Eye (tissue), 1 donor: ENCODE data around the gene MIER2.
"Not testable (repeated sequence)": the region's sequence is repeated elsewhere in the genome, so short reads cannot be mapped to it uniquely, and the experiment has no call there.

ENCODE experiments used
- DNase-seq: peaks from one replicate; pipeline ENCODE4 v3.0.0-alpha.2; 2015

MIER2 gene

GRCh38 chr19:281156-281853 is 63.3 kb downstream of the MIER2 start:
- DNase-seq = no peak

DNA sequence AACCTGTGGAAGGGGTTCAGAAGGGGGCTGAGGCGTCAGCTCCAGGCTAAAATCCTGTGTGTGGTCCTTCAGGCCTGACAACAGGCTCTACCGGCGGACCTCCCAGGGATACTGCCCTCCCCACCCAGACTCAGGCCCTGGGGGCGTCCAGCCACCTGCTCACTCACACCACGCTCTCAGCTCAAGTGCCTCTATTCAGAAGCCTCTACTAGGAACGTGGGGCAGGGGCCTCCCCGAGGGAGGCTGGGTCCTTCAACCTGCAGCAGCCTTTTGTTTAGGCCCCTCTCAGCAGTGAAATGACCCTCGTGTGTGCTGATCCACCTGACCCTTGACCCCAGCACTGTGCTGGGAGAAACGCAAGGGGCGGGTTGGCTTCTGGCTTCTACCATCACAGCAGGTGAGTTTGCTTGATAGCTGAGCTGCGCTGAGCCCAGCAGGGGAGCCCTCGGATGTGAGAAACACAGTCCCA is 64.0 kb downstream of the MIER2 start:
- peak; percentile 44 for DNase-seq

- no peak for DNase-seq
Measured at GRCh38 chr19:279656-280055, 64.9 kb downstream of the MIER2 start.

GRCh38 chr19:279231-279630 is 65.4 kb downstream of the MIER2 start:
- DNase-seq = no peak

DNA sequence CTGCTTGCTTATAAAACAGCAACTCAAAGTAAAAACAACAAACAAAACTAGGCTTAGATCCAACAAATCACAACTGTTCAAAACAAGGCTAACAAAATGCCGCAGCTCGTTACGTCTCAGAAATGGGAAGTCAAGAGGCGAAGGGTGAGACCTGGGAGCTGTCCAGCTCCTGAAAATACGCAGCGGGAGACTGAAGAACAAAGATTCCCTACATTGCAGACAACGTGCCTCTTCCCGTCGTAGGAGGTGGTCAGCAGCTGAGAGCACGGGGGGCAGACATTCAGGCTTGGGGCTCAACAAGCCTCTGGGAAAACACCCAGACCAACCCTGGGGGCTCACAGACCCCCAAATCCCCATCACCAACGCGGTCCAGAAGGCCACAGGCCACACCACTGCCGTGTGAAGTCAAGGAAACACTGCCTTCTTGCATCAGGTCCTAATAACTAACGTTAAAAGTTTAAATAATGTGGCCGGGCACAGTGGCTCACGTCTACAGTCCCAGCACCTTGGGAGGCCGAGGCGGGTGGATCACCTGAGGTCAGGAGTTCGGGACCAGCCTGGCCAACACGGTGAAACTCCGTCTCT is 66.9 kb downstream of the MIER2 start:
- DNase-seq = peak; percentile 77

- DNase-seq = no peak
Measured at GRCh38 chr19:277131-277530, 67.5 kb downstream of the MIER2 start.

DNA sequence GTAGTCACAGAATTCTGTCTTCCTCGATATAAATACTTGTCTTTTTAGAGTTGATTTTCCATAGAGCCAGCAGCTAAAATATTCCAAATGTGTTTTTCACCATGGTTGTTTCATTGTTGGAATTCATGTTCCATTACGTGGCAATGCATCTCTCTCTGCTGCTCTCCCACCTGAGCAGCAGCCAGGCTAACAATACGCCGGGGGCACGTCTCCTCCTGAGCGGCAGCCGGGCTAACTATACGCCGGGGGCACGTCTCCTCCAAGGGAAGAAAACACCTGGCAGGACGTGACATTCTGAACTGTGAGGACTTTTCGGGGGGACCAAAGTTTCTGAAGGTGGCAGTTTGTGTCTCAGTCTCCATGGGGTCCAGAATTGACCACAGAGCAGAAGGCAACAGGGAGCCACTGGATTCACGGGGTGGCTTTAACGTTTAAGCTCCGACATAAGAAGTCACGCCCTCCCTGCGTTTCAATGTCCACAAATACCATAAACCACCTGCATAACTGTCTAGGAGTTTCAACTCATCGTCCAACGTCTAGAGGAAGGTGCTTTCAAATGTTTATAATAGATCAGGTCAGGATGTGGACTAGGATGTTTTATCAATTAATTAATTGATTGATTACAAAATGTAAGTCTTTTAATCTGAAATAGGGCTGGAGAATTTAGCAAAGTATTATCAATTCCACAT is 68.5 kb downstream of the MIER2 start:
- DNase-seq = no peak

DNA sequence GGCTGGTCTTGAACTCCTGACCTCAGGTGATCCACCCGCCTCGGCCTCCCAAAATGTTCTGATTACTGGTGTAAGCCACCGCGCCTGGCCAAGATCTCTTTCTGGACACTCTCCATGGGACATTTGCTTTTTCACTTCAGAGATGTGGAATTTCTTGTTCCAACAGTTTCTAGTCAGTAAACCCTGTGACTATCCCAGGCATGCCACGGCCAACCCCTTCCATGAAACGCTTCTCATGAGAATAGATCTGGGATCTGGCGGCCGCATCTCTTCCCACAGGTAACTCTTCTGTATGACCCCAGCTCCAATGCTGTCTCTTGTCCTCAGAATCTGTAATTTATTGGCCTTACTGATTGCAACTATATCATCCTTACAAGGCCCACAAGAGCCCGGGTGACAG is 69.6 kb downstream of the MIER2 start:
- DNase-seq = no peak

DNA sequence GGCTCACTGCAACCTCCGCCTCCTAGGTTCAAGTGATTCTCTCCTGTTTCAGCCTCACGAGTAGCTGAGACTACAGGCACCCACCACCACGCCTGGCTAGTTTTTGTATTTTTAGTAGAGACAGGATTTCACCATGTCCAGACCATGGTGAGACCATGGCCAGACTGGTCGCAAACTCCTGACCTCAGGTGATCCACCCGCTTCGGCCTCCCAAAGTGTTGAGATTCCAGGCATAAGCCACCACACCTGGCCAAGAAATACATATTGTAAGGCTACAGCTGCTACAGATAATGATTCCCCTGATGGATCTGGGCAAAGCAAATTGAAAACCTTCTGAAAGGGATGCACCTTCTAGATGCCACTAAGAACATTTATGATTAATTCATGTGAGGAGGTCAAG is 71.2 kb downstream of the MIER2 start:
- no peak for DNase-seq

DNA sequence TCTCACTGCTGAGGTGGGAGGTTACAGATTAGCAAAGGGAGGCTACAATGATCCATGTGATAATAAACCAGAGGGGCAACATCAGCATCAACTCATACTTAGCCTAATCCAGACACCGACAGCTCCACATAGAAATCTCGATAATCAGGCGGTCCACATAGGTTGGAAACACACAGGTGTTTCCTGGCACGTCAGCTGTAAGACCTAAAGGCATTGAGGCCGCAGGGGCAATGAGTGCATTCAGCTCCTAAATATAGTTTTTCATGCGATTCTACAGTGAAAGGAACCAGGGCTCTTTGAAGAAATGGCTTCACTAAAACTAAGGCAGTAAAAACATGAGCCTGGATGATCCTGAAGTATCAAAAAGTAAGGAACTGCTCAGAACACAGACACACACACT is 72.7 kb downstream of the MIER2 start:
- no peak for DNase-seq

- not testable (repeated sequence) for DNase-seq
Measured at GRCh38 chr19:270766-271318, 73.8 kb downstream of the MIER2 start.

- DNase-seq = no peak
Measured at GRCh38 chr19:269241-269640, 75.4 kb downstream of the MIER2 start.

DNA sequence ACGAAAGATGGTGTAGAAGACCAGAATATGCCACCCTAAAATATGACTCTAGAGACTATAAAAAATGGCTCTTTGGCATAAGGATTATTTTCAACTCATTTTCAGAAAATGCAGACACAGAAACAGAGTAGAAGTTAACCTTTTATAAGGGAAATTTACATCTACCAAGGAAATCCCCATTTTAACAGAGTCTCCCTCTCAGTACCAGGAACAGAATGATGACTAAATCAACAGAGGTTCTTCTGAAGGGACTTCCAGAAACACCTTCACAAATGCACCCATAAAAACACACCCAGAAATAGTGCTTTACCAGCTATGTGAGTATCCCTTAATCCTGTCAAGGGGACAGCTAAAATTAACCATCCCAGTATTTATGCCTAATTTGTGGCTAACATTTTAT is 82.5 kb downstream of the MIER2 start:
- DNase-seq = no peak

GRCh38 chr19:256804-257203 is 87.8 kb downstream of the MIER2 start:
- DNase-seq = not testable (repeated sequence)
